Left forelimb (tissue), 1 donor: ENCODE measurements around the gene PRKAG2.

Experiments used
- DNase-seq: peaks from one replicate; pipeline ENCODE4 v3.0.0-alpha.2; 2018; ENCODE audit warnings: low spot score

The PRKAG2 gene

DNA sequence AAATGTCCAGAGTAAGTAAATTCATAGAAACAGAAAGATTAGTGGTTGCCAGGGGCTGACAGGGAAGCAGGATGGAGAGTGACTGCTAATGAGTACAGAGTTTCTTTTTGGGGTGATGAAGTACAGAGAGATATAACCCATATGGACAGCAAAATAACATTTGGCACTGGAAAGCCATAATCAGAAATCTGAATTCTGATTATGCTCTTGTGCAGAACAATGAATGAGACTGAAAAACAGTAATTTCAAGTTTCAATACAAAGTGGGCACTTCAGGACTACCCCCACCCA lies 361.7 kb downstream of the PRKAG2 start:
- DNase-seq, result no peak

DNA sequence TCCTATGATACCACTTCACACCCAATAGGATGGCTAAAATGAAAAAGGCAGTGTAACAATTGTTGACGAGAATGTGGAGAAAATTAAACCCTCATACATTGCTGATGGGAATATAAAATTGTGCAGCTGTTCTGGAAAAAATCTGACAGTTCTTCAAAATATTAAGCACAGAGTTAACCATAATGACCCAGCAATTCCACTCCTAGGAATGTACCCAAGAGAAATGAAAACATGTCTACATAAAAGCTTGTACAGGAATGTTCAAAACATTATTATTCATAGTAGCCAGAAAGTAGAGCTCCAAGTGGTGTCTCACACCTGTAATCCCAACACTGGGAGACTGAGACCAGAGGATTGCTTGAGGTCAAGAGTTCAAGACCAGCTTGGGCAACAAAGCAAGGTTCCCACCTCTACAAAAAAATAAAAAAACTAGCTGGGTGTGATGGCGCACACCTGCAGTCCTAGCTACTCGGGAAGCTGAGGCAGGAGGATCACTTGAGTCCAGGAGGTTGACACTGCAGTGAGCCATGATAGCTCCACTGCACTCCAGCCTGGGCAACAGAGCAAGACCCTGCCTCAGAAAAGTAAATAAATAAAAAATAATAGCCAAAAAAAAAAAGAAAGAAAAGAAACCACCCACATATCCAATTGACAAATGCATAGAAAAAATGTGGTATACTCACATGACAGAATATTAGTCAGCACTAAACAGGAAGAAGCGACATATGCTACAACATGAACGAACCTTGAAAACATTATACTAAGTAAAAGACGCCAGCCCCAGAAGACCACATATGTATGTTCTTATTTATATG lies 362.2 kb downstream of the PRKAG2 start:
- DNase-seq, result no peak

DNA sequence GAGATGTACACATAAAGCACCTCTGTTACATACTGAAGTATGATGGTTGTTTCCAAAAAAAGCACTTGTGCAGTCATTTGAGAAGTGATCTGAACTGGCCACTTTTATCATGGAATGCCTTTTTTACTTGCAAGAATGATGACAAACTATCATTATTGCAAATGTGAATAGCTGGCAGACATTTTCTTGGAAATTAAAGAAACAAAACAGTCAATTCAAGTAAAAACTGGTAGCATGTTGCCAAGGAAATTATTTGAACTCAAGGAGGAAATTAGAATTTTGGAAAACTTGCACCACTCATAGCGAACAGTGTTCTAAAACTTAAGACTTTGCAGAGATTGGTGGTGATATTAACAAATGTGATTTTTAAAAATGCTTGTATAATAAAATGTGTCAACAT lies 363.8 kb downstream of the PRKAG2 start:
- no peak for DNase-seq

DNA sequence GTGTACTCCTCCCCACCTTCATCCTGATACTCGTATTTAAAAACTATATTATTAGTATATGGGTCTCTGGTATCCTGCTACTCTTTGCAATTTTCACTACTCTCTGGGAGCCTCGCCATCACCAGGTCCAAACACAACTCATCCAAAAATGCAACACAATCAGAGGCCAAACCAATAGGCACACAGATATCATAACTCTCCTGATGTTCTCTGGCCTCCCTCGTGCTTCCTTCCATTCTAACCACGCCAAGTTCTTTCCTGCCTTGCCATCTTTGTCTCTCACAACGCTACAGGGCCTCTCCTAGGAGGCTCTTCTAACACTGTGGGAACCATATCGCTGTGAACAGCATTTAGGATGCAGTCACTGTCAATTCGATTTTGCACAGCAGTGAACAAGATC lies 364.6 kb downstream of the PRKAG2 start:
- no peak for DNase-seq

DNA sequence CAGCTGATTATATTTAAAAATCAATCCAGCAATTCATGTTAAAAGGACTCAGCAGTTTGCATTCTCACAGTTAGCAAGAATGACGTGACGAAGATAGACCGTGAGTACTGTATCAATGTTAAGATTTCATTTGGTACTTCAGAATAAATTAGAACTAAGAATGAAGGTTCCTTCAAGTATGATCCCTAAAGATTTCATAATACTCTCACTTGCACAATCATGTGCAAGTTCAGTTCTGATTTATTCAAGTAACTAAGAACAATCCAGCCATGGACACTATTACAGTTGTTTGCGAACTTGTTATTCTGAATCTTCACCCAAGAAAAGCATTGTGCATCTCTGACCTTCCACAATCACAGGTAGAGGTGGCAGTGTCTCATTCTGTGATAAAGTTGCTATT lies 365.0 kb downstream of the PRKAG2 start:
- DNase-seq, result no peak

DNA sequence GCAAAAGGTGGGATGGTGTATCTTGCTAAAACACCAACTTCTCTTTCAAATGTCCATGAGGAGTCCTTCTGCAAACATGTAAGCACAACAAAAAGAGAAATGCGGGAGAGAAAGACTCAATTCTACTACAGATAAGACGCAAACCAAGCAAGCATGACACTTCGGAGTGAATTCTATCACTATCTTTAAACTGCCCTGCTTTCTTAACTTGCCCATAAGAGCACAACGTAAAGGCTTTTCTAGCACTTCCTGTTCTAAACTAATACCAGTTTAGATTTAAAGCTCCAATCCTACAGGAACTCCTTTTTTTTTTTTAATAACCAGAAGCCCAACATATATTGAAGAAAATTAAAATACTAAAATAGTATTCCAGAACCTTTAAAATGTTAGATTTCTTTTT lies 365.6 kb downstream of the PRKAG2 start:
- DNase-seq, result no peak

DNA sequence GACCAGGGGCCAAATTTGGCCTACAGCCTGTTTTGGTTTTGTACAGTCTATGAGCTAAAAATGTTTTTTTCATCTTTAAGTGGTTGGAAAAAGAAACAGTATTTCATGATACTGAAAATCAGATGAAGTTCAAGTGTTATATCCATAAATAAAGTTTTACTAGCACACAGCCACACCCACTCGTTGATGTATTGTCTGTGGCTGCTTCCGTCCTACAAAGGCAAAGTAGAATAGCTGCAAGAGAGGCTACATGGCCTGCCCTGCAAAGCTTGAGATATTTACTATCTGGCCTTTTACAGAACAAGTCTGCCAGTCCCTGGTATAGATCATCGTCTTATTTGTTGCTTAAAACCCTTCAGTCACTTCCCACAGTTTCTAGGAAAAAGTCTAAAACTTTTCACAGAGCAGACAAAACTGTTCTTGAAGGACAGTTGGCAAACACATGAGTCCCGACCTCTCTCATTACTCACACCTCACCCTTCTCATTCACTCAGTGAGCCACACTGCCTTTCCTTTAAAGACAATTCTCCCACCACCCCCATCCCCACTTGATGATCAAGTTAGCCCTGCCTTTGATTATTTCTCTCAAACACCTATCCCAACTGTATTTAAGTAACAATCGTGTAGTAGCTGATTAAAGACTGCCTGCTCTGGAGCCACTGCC lies 367.1 kb downstream of the PRKAG2 start:
- DNase-seq, result no peak

DNA sequence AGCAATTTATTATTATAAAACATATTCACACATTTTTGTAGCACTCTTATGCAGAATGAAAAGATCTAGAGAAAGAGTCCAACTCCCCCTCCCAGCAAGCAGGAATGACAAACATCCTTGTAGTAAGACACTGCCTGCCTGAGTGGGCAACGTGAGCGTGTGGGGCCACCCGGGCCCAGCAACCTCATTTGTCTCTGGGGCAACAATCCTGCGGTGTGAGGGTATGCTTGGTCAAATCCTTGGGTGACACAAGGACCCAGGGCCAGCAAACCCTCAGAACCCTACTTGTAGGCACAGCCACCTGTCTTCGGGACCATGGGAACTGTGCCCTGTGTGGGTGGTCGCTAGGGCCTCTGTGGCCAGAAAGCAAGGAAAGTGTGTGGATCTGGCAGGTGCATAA lies 367.9 kb downstream of the PRKAG2 start:
- no peak for DNase-seq

DNA sequence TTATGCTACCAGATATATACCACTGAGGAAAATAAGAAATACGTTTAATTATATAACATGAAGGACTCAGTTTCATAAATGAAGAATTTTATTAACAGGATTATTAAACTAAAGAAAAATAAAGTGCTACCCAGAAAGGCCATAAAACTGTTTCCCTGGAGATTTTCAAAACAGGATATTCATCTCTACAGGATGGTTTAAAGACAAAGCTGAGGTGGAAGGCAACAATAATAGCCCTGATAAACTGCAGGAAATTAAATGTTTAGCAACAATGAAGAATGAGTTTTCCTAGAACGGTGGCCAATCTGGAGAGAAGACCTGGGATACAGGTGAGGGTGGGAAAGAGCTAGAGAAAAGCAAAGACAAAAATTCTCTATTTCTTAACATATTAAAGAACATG lies 369.1 kb downstream of the PRKAG2 start:
- DNase-seq, result no peak

DNA sequence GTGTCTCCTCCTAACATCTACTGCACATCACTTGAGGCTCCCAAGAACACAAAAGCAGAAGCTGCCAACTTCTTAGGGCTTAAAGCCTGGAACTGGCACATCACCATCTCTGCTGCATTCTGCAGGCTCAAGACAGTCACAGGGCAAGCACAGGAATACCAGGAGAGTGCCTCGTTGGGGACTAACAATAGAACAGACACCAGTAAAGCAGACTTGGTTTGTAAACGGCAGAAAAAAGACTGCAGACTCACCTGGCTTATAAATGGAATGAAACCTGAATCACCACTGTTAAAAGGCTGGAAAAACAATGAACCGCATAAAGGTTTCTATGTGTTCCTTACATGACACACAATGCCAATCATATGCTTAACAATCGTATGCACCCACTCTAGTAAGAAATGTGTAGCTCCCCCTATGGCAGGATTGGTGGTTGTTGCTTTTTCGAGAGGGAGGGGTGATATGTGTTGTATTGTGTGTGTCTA lies 370.0 kb downstream of the PRKAG2 start:
- no peak for DNase-seq
